GM23248 (cell line): ENCODE measurements around the gene CMPK2.

ENCODE experiments used
- EZH2 ChIP-seq: fragments of 200-600 bp; sonication (generic); IDR thresholded peaks from 2 replicates; pipeline ENCODE4 v1.6.1; 2018; ENCODE audit warnings: antibody characterized with exemption, mild to moderate bottlenecking; ENCODE audit not compliant: insufficient read depth, poor library complexity, severe bottlenecking
- EZH2phosphoT487 ChIP-seq: fragments of 200-600 bp; sonication (generic); IDR thresholded peaks from 2 replicates; pipeline ENCODE4 v1.6.1; 2018; ENCODE audit warnings: antibody characterized with exemption, moderate library complexity, mild to moderate bottlenecking, low read depth; ENCODE audit not compliant: insufficient read depth

DNA sequence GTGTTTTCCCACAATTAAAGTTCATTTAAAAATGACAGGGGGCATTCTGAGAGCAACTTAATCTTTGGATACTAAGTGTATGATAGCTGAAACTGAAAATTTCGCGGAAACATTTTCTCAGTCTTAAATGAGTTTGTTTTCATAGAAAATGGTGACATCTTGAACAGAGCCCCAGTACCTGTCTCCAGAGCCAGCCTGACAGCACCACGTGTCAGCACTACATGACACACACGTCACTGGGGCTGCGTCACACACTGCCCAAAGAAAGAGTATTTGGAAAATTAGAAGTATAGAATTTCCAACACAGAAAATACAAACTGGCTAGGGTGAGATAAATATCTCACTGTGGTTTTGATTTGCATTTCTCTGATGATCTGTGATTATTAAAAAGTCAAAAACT lies 50.8 kb downstream of the CMPK2 start:
- no peak for TF ChIP-seq EZH2
- TF ChIP-seq EZH2phosphoT487: no peak
